Measurements from ENCODE around the gene KDM1A. TPM values are rescaled to one million over a fixed set of nuclear protein-coding genes. Genes with fewer than 3 reads are reported as not detected.

The KDM1A gene
- total and polyA plus RNA-seq, 2 of the 13 experiments (the other 11 are each of a cell fraction or from before 2014, with no cell fraction given), result 81.3 to 173 TPM

- no peak overlapping the region for H3K4me2 ChIP-seq (ENCODE audit: low read depth, low read length)
- peaks cover 99% of the 10 kb centered on the region for H3K79me2 ChIP-seq (ENCODE audit: insufficient read depth, low read length)
- peaks cover 0 to 5% of the 10 kb centered on the region in 2 experiments; a peak in 2 of 5 replicates for H3K36me3 ChIP-seq (replicated peaks in 1 of 2; ENCODE audit: control insufficient read depth in 1 of 2, insufficient read depth in 2 of 2, low read length in 2 of 2)
- DNase-seq (ENCODE audit: low spot score) (no peak), ATAC-seq (no peak), FAIRE-seq (no peak)
- no peaks in the 10 kb centered on the region for H3K27me3 ChIP-seq (ENCODE audit: control insufficient read depth in 1 of 2, insufficient read depth in 2 of 2, low read length in 2 of 2)
- peaks cover 61% of the 10 kb centered on the region for H3K4me1 ChIP-seq (ENCODE audit: insufficient read depth, low read length)
- no peak overlapping the region for H2AFZ ChIP-seq (ENCODE audit: low read length)
- ChIA-PET POLR2A (no interaction called here), CTCF (ENCODE audit: low intra/inter-chr PET ratio, low total read pairs) (no interaction called here)
- TF ChIP-seq STAG1 (CRISPR knock-in tag; IDR thresholded peaks at IDR 0.05), result no peak
- no peak for TF ChIP-seq ZNF678 (CRISPR knock-in tag; IDR thresholded peaks at IDR 0.05)
- TF ChIP-seq RFX1 (IDR thresholded peaks at IDR 0.05), result no peak
- no peak for TF ChIP-seq ARNT2 (CRISPR knock-in tag; IDR thresholded peaks at IDR 0.05; ENCODE audit: low read depth)
- TF ChIP-seq SIX1 (CRISPR knock-in tag; IDR thresholded peaks at IDR 0.05; ENCODE audit: borderline replicate concordance), result no peak
- TF ChIP-seq SRSF4 (IDR thresholded peaks at IDR 0.05; ENCODE audit: low read depth, low read length, poor library complexity, severe bottlenecking), result no peak
- no peak for TF ChIP-seq ZNF180 (CRISPR knock-in tag; IDR thresholded peaks at IDR 0.05; ENCODE audit: borderline replicate concordance, low read depth)
- TF ChIP-seq HBP1 (CRISPR knock-in tag; IDR thresholded peaks at IDR 0.05; ENCODE audit: low read depth), result no peak
- TF ChIP-seq, protein P1, sequence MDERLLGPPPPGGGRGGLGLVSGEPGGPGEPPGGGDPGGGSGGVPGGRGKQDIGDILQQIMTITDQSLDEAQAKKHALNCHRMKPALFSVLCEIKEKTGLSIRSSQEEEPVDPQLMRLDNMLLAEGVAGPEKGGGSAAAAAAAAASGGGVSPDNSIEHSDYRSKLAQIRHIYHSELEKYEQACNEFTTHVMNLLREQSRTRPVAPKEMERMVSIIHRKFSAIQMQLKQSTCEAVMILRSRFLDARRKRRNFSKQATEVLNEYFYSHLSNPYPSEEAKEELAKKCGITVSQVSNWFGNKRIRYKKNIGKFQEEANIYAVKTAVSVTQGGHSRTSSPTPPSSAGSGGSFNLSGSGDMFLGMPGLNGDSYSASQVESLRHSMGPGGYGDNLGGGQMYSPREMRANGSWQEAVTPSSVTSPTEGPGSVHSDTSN (CRISPR knock-in tag; IDR thresholded peaks at IDR 0.05), result no peak
- TF ChIP-seq, protein P2, sequence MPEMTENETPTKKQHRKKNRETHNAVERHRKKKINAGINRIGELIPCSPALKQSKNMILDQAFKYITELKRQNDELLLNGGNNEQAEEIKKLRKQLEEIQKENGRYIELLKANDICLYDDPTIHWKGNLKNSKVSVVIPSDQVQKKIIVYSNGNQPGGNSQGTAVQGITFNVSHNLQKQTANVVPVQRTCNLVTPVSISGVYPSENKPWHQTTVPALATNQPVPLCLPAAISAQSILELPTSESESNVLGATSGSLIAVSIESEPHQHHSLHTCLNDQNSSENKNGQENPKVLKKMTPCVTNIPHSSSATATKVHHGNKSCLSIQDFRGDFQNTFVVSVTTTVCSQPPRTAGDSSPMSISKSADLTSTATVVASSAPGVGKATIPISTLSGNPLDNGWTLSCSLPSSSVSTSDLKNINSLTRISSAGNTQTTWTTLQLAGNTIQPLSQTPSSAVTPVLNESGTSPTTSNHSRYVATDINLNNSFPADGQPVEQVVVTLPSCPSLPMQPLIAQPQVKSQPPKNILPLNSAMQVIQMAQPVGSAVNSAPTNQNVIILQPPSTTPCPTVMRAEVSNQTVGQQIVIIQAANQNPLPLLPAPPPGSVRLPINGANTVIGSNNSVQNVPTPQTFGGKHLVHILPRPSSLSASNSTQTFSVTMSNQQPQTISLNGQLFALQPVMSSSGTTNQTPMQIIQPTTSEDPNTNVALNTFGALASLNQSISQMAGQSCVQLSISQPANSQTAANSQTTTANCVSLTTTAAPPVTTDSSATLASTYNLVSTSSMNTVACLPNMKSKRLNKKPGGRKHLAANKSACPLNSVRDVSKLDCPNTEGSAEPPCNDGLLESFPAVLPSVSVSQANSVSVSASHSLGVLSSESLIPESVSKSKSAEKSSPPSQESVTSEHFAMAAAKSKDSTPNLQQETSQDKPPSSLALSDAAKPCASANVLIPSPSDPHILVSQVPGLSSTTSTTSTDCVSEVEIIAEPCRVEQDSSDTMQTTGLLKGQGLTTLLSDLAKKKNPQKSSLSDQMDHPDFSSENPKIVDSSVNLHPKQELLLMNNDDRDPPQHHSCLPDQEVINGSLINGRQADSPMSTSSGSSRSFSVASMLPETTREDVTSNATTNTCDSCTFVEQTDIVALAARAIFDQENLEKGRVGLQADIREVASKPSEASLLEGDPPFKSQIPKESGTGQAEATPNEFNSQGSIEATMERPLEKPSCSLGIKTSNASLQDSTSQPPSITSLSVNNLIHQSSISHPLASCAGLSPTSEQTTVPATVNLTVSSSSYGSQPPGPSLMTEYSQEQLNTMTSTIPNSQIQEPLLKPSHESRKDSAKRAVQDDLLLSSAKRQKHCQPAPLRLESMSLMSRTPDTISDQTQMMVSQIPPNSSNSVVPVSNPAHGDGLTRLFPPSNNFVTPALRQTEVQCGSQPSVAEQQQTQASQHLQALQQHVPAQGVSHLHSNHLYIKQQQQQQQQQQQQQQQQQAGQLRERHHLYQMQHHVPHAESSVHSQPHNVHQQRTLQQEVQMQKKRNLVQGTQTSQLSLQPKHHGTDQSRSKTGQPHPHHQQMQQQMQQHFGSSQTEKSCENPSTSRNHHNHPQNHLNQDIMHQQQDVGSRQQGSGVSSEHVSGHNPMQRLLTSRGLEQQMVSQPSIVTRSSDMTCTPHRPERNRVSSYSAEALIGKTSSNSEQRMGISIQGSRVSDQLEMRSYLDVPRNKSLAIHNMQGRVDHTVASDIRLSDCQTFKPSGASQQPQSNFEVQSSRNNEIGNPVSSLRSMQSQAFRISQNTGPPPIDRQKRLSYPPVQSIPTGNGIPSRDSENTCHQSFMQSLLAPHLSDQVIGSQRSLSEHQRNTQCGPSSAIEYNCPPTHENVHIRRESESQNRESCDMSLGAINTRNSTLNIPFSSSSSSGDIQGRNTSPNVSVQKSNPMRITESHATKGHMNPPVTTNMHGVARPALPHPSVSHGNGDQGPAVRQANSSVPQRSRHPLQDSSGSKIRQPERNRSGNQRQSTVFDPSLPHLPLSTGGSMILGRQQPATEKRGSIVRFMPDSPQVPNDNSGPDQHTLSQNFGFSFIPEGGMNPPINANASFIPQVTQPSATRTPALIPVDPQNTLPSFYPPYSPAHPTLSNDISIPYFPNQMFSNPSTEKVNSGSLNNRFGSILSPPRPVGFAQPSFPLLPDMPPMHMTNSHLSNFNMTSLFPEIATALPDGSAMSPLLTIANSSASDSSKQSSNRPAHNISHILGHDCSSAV (CRISPR knock-in tag; IDR thresholded peaks at IDR 0.05; ENCODE audit: borderline replicate concordance), result no peak
- TF ChIP-seq ZNF329 (CRISPR knock-in tag; IDR thresholded peaks at IDR 0.05; ENCODE audit: low read depth), result no peak
- TF ChIP-seq ZNF75D (CRISPR knock-in tag; IDR thresholded peaks at IDR 0.05; ENCODE audit: borderline replicate concordance), result no peak
- TF ChIP-seq ZNF468 (CRISPR knock-in tag; IDR thresholded peaks at IDR 0.05), result no peak
- TF ChIP-seq SUZ12 (IDR thresholded peaks at IDR 0.05; ENCODE audit: low read depth, low read length), result no peak
- no peak overlapping the region for H3K4me3 ChIP-seq (replicated peaks in 1 of 3; ENCODE audit: insufficient read depth in 1 of 3, low read depth in 2 of 3, low read length in 3 of 3)
- no peak overlapping the region for H3K27ac ChIP-seq (ENCODE audit: extremely low read length, insufficient read depth, low read length)
- no peak overlapping the region for H3K9ac ChIP-seq (ENCODE audit: insufficient read depth, low read depth, low read length)
- 94% methylated on average over 2 of the region's 2 CpGs for WGBS (ENCODE audit: low lambda C conversion rate)
- intact Hi-C loops (cut with micrococcal nuclease; ENCODE audit: unreplicated experiment) (no loop called here), in situ Hi-C loops (cut with HindIII; ENCODE audit: extremely low pct_ligation_motif_present, low pct_unique_long_range_greater_than_20kb) (no loop called here)
- H4K20me1 ChIP-seq (ENCODE audit: insufficient read depth, low read length), result peaks cover 79% of the 10 kb centered on the region
- H3K9me3 ChIP-seq (ENCODE audit: low read length), result peaks cover 6% of the 10 kb centered on the region; the same call in 1 of the 2 replicates
- no TSS peak for BruUV-seq (replicated peaks)
Measured at GRCh38 chr1:23026568-23026967, 7.3 kb downstream of the KDM1A start.

Measured in HepG2 (cell line).